GM10248 (cell line): Measurements from ENCODE around the gene PTPRN2.

Experiments
- CTCF ChIA-PET: fragments of 300-600 bp; sonication (Branson Sonifier 250); formaldehyde crosslinking; extraction: SDS; loops from one replicate; lab custom pipeline; 2021; ENCODE audit warnings: antibody characterized with exemption; lab: Yijun Ruan, JAX
- POLR2A ChIA-PET: fragments of 350-650 bp; sonication (Branson Sonifier 250); formaldehyde crosslinking; extraction: SDS; loops from one replicate; lab custom pipeline; 2020; ENCODE audit warnings: antibody characterized with exemption; lab: Yijun Ruan, JAX
- DNase-seq: peaks from one replicate; pipeline ENCODE4 v3.0.0; 2012; ENCODE audit errors: extremely low spot score
- CTCF ChIP-seq: IDR thresholded peaks from 2 replicates; pipeline ENCODE4 v1.5.1; 2012; ENCODE audit warnings: mild to moderate bottlenecking, low read depth; ENCODE audit errors: extremely low read depth, missing control alignments, control extremely low read depth

PTPRN2 gene

GRCh38 chr7:158415316-158415715 lies 172.3 kb downstream of the PTPRN2 start:
- CTCF ChIA-PET = no interaction called here
- POLR2A ChIA-PET = no interaction called here
- DNase-seq = no peak
- no peak for TF ChIP-seq CTCF

- no peak for TF ChIP-seq CTCF
Measured at GRCh38 chr7:158414486-158414961, 173.1 kb downstream of the PTPRN2 start.

GRCh38 chr7:158414002-158414401 lies 173.6 kb downstream of the PTPRN2 start:
- POLR2A ChIA-PET = no interaction called here
- DNase-seq = no peak
- CTCF ChIA-PET = no interaction called here
- no peak for TF ChIP-seq CTCF

More at GRCh38 chr7:158414486-158414961, 173.1 kb downstream of the PTPRN2 start:
- CTCF ChIA-PET = no interaction called here
- POLR2A ChIA-PET = no interaction called here
- DNase-seq = no peak

- DNase-seq = no peak
- ChIA-PET CTCF (no interaction called here), POLR2A (no interaction called here)
- no peak for TF ChIP-seq CTCF
Measured at GRCh38 chr7:158411232-158411950, 176.2 kb downstream of the PTPRN2 start.

- no peak for DNase-seq
- ChIA-PET CTCF (no interaction called here), POLR2A (no interaction called here)
- TF ChIP-seq CTCF = no peak
Measured at GRCh38 chr7:158410720-158411119, 176.9 kb downstream of the PTPRN2 start.

GRCh38 chr7:158409816-158410330 lies 177.8 kb downstream of the PTPRN2 start:
- CTCF ChIA-PET = interaction anchor here (1.5 kb wide), 1 partner anchor 61 kb away, joined by 3 read pairs; no protein-coding TSS in a partner anchor
- POLR2A ChIA-PET = no interaction called here
- no peak for TF ChIP-seq CTCF
- DNase-seq = no peak
